MM.1S (cell line): ENCODE data around the gene FGF14.

Experiments used
- DNase-seq: peaks from one replicate; pipeline ENCODE4 v3.0.0-alpha.2; 2015
- H2AFZ ChIP-seq: fragments of 300-600 bp; sonication (generic); 2 replicates; pipeline ENCODE4 v1.6.0; 2016; ENCODE audit warnings: antibody characterized with exemption, low read length
- H3F3A ChIP-seq: fragments of 300-600 bp; sonication (generic); 2 replicates; pipeline ENCODE4 v1.6.1; 2016; ENCODE audit warnings: mild to moderate bottlenecking, antibody characterized with exemption, low read length, moderate library complexity, mixed read lengths; ENCODE audit not compliant: insufficient read depth
- H3K27ac ChIP-seq: fragments of 300-600 bp; sonication (generic); 2 replicates; pipeline ENCODE4 v1.5.1; 2016; ENCODE audit warnings: mild to moderate bottlenecking, low read length
- H3K27me3 ChIP-seq: fragments of 300-600 bp; sonication (generic); replicated peaks from 2 replicates; pipeline ENCODE4 v1.6.0; 2016; ENCODE audit warnings: low read length; ENCODE audit not compliant: insufficient read depth
- H3K36me3 ChIP-seq: fragments of 300-600 bp; sonication (generic); replicated peaks from 2 replicates; pipeline ENCODE4 v1.6.1; 2016; ENCODE audit warnings: mild to moderate bottlenecking, low read length, mixed read lengths; ENCODE audit not compliant: insufficient read depth
- H3K4me1 ChIP-seq: fragments of 300-600 bp; sonication (generic); 2 replicates; pipeline ENCODE4 v1.6.1; 2016; ENCODE audit warnings: low read length, mixed read lengths
- H3K4me2 ChIP-seq: fragments of 300-600 bp; sonication (generic); 2 replicates; pipeline ENCODE4 v1.6.0; 2016; ENCODE audit warnings: low read depth, low read length
- H3K4me3 ChIP-seq: fragments of 300-600 bp; sonication (generic); 2 replicates; pipeline ENCODE4 v1.5.1; 2016; ENCODE audit warnings: low read length, mixed read lengths
- H3K79me2 ChIP-seq: fragments of 300-600 bp; sonication (generic); 2 replicates; pipeline ENCODE4 v1.6.1; 2016; ENCODE audit warnings: mixed run types, low read length, mixed read lengths
- H3K9ac ChIP-seq: fragments of 300-600 bp; sonication (generic); 2 replicates; pipeline ENCODE4 v1.6.1; 2016; ENCODE audit warnings: low read length, mixed read lengths
- H3K9me2 ChIP-seq: fragments of 300-600 bp; sonication (generic); replicated peaks from 2 replicates; pipeline ENCODE4 v1.6.1; 2016; ENCODE audit warnings: mild to moderate bottlenecking, low read length, mixed read lengths; ENCODE audit not compliant: insufficient read depth
- H3K9me3 ChIP-seq: fragments of 300-600 bp; sonication (generic); replicated peaks from 2 replicates; pipeline ENCODE4 v1.6.1; 2016; ENCODE audit warnings: mild to moderate bottlenecking, low read length, mixed read lengths; ENCODE audit not compliant: insufficient read depth
- H4K20me1 ChIP-seq: fragments of 300-600 bp; sonication (generic); 2 replicates; pipeline ENCODE4 v1.6.1; 2016; ENCODE audit warnings: mild to moderate bottlenecking, low read length, moderate library complexity, mixed read lengths; ENCODE audit not compliant: insufficient read depth
- CTCF ChIP-seq: fragments of 300-600 bp; sonication (generic); IDR thresholded peaks from 2 replicates; pipeline ENCODE4 v1.5.1; 2016; ENCODE audit warnings: antibody characterized with exemption, low read length, mixed read lengths
- EZH2 ChIP-seq: fragments of 300-600 bp; sonication (generic); optimal IDR thresholded peaks from 2 replicates; pipeline ENCODE3; 2017; ENCODE audit warnings: low read depth, mild to moderate bottlenecking, antibody characterized with exemption, low read length, mixed read lengths
- EZH2phosphoT487 ChIP-seq: fragments of 300-600 bp; sonication (generic); IDR thresholded peaks from 2 replicates; pipeline ENCODE4 v1.6.1; 2018; ENCODE audit warnings: antibody characterized with exemption, low read length

The FGF14 gene

GRCh38 chr13:102327119-102327617 lies 74.7 kb downstream of the FGF14 start:
- Histone ChIP-seq H3K27me3 (no peaks in the 10 kb centered on the region), H3K4me2 (no peak overlapping the region), H3K27ac (no peak overlapping the region), H3K9me2 (no peaks in the 10 kb centered on the region), H3K4me1 (0 out of 2 replicates have a peak, but pooled peaks cover 5% of the 10 kb centered on the region), H2AFZ (no peak overlapping the region), H3K9ac (no peak overlapping the region), H3F3A (no peaks in the 10 kb centered on the region), H4K20me1 (no peaks in the 10 kb centered on the region), H3K4me3 (no peak overlapping the region), H3K79me2 (no peaks in the 10 kb centered on the region), H3K36me3 (no peaks in the 10 kb centered on the region), H3K9me3 (no peaks in the 10 kb centered on the region)
- TF ChIP-seq CTCF (no peak), EZH2 (no peak), EZH2phosphoT487 (no peak)
- no peak for DNase-seq

GRCh38 chr13:102326381-102327118 lies 75.3 kb downstream of the FGF14 start:
- no peak overlapping the region for H2AFZ ChIP-seq
- 0 out of 2 replicates have a peak, but pooled peaks cover 5% of the 10 kb centered on the region for H3K4me1 ChIP-seq
- no peak overlapping the region for H3K4me2 ChIP-seq
- H3K9ac ChIP-seq, result no peak overlapping the region
- no peak overlapping the region for H3K4me3 ChIP-seq
- no peaks in the 10 kb centered on the region for H3K9me3 ChIP-seq
- no peak for DNase-seq
- no peaks in the 10 kb centered on the region for H3K36me3 ChIP-seq
- no peaks in the 10 kb centered on the region for H3K9me2 ChIP-seq
- TF ChIP-seq CTCF (no peak), EZH2phosphoT487 (no peak), EZH2 (no peak)
- H3F3A ChIP-seq, result no peaks in the 10 kb centered on the region
- no peak overlapping the region for H3K27ac ChIP-seq
- H4K20me1 ChIP-seq, result no peaks in the 10 kb centered on the region
- H3K79me2 ChIP-seq, result no peaks in the 10 kb centered on the region
- H3K27me3 ChIP-seq, result no peaks in the 10 kb centered on the region

- no peak for TF ChIP-seq EZH2phosphoT487
- TF ChIP-seq EZH2, result no peak
- TF ChIP-seq CTCF, result no peak
- Histone ChIP-seq H3K36me3 (no peaks in the 10 kb centered on the region), H3K4me1 (0 out of 2 replicates have a peak, but pooled peaks cover 5% of the 10 kb centered on the region), H3K9ac (no peak overlapping the region), H3K9me2 (no peaks in the 10 kb centered on the region), H3K27me3 (no peaks in the 10 kb centered on the region), H4K20me1 (no peaks in the 10 kb centered on the region), H3K4me3 (no peak overlapping the region), H3K9me3 (no peaks in the 10 kb centered on the region), H2AFZ (no peak overlapping the region), H3F3A (no peaks in the 10 kb centered on the region), H3K27ac (no peak overlapping the region), H3K4me2 (no peak overlapping the region), H3K79me2 (no peaks in the 10 kb centered on the region)
- no peak for DNase-seq
These were observed 76.5 kb downstream of the FGF14 start for GRCh38 chr13:102325321-102325720.
